Esophagus (tissue), 2 donors: ENCODE data around the gene APELA. TPM values are rescaled to one million over a fixed set of nuclear protein-coding genes. Genes with fewer than 3 reads are reported as not detected.

Experiments
- H3K27ac ChIP-seq, 2 donors: one replicate each; pipeline ENCODE4 v1.5.1; 2013; ENCODE audit warnings: low read depth in 2 of 2, mild to moderate bottlenecking in 2 of 2, inconsistent platforms in 1 of 2, low read length in 1 of 2, moderate library complexity in 1 of 2
- H3K27me3 ChIP-seq, 2 donors: one replicate each; pipeline ENCODE4 v1.6.1; 2013; ENCODE audit warnings: low read length in 2 of 2, control low read depth in 1 of 2, mild to moderate bottlenecking in 1 of 2; ENCODE audit not compliant: insufficient read depth in 2 of 2, control insufficient read depth in 1 of 2
- H3K36me3 ChIP-seq, 2 donors: one replicate each; pipeline ENCODE4 v1.6.1; 2013; ENCODE audit warnings: low read length in 1 of 2; ENCODE audit not compliant: control insufficient read depth in 2 of 2, insufficient read depth in 2 of 2
- H3K4me1 ChIP-seq, 2 donors: one replicate each; pipeline ENCODE4 v1.6.1; 2013; ENCODE audit warnings: low read length in 1 of 2; ENCODE audit not compliant: control insufficient read depth in 2 of 2, insufficient read depth in 2 of 2
- H3K4me3 ChIP-seq, 2 donors: one replicate each; pipeline ENCODE4 v1.5.1; 2013; ENCODE audit warnings: low read length in 2 of 2, mild to moderate bottlenecking in 2 of 2, low read depth in 1 of 2, moderate library complexity in 1 of 2
- H3K9me3 ChIP-seq, 2 donors: one replicate each; pipeline ENCODE4 v1.6.1; 2013; ENCODE audit warnings: mild to moderate bottlenecking in 2 of 2, low read depth in 1 of 2, low read length in 1 of 2, moderate library complexity in 1 of 2; ENCODE audit not compliant: control insufficient read depth in 2 of 2, insufficient read depth in 1 of 2
- WGBS, 2 donors: extraction: QIAGEN DNeasy Blood & Tissue Kit; methylation state at CpG; one replicate each; pipeline ENCODE4 v1.1.7; 2013; 5-methylcytosine and 5-hydroxymethylcytosine counted together
- polyA plus RNA-seq, 2 donors: library from polyadenylated mRNA; stranded (reverse); fragments of 200-250 nt; gene quantifications; one replicate each; pipeline ENCODE4 v1.2.3, GENCODE V29; 2013
- donor health status: healthy with polysubstance abuse.
- donor health status: Bipolar disorder and iron deficiency.

APELA gene
- polyA plus RNA-seq, 2 donors: 0.05 TPM; not detected in 1

DNA sequence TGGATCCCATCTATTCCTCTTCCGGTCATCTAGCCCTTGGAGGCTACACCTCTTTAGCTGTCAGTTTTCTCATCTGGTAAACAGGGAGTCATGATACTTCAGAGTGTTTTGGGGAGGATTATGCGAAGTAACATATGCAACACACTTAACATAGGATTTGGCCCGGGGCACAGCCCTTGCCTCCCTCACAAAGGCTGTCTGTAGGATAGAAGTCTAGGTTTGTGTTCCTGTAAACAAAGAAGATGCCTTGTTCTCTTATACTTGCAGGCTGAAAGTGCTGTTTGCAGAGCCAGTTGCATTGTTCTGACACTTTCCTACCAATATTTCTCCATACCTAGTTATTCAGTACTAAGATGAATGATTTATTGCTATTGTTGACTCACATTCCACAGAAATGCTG lies 2.2 kb upstream of the APELA start:
- Histone ChIP-seq H3K36me3 (no peaks in the 10 kb centered on the region), H3K4me1 (no peaks in the 10 kb centered on the region), H3K9me3 (no peaks in the 10 kb centered on the region), H3K27me3 (no peaks in the 10 kb centered on the region), H3K4me3 (no peak overlapping the region), H3K27ac (no peak overlapping the region)
- WGBS, 2 donors: 77 to 78% methylated on average over 3 of the region's 3 CpGs

DNA sequence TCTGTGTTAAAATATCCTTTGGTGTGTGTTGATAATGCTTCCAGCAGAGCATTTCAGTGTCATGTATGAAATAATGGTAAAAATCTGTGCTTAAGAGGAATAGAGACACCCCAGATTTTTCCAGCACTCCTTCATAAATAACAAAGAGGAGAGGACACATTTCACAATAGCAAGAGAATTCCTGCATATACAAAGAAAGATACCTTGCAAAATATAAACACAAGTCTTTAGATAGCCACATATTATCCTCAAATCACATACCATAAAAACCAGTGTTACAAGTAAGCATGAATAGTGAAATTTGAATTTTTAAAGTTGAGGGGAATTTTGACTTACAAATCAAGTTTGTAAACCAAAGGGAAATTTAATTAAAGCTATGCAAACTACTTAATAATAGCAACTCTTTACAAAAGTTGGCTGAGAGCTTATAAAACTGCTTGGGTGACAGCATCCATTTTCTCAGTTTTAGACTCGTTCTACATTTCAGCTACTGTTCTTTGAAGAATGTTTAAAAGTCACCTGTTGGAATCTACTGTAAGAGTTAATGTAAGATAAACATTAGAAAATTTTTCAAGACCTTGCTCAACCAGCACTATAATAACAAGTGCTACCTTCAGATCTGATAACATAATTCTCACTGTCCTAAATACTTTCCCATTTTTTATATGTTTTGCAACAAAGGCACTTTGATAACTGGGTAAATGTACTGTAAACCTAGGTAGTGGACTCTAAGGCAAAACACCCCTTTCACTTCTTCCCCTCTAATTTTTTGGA lies 3.7 kb downstream of the APELA start:
- 23 to 38% methylated on average over 1 of the region's 1 CpG for WGBS, 2 donors
- H3K4me3 ChIP-seq: no peak overlapping the region
- no peaks in the 10 kb centered on the region for H3K36me3 ChIP-seq
- no peaks in the 10 kb centered on the region for H3K4me1 ChIP-seq
- H3K27ac ChIP-seq: no peak overlapping the region
- no peaks in the 10 kb centered on the region for H3K27me3 ChIP-seq
- H3K9me3 ChIP-seq: no peaks in the 10 kb centered on the region

DNA sequence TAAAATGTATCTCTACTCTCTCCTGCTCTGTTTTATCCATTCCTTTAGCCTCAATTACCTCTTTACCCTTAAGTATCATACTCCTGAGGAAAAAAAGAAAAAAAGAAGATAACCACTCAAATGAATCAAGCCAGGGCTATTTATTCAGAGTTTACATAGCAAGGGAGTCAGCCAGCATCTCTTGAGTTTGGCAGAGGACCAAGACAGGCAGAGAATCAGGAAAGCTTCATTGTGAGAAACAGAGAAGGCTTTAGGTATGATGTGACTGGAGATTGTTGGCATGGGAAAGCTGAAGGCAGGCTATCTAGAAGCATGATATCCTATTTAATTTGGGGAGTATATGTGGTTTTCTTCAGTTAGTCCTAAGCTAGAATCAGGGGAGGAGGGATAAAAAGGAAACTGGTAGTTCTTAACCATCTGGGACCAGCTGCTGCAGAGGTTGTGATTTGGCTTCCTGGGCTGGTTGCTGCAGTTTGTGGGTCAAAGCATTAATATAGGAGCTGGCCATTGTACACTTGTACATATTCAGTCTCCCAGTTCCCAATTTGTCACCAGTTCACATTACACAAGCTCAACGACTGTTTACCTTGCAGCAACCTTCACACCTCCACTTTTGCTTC lies 11.2 kb downstream of the APELA start:
- Histone ChIP-seq H3K4me3 (no peak overlapping the region), H3K27me3 (no peaks in the 10 kb centered on the region), H3K36me3 (no peaks in the 10 kb centered on the region), H3K4me1 (no peaks in the 10 kb centered on the region), H3K27ac (no peak overlapping the region), H3K9me3 (no peaks in the 10 kb centered on the region)
- WGBS, 2 donors: 40 to 58% methylated on average over 1 of the region's 1 CpG

DNA sequence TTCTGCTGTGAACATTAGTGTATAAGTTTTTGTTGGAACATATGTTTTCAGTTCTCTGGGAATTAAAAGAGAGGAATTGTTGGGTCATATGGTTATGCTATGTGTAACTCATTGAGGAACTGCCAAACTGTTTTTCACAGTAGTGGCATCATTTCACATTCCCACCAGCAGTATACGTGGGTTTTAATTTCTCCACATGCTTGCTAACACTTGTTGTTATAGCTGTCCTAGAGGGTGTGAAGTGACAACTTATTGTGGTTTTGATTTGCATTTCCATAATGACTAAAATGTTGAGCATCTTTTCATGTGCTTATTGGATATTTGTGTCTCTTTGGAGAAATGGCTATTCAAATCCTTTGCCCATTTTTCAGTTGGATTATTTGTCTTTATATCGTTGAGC lies 13.7 kb downstream of the APELA start:
- H3K4me1 ChIP-seq: no peaks in the 10 kb centered on the region
- H3K36me3 ChIP-seq: no peaks in the 10 kb centered on the region
- no peaks in the 10 kb centered on the region for H3K9me3 ChIP-seq
- WGBS, 2 donors: 73% methylated on average over 2 of the region's 2 CpGs
- H3K4me3 ChIP-seq: no peak overlapping the region
- no peak overlapping the region for H3K27ac ChIP-seq
- no peaks in the 10 kb centered on the region for H3K27me3 ChIP-seq

DNA sequence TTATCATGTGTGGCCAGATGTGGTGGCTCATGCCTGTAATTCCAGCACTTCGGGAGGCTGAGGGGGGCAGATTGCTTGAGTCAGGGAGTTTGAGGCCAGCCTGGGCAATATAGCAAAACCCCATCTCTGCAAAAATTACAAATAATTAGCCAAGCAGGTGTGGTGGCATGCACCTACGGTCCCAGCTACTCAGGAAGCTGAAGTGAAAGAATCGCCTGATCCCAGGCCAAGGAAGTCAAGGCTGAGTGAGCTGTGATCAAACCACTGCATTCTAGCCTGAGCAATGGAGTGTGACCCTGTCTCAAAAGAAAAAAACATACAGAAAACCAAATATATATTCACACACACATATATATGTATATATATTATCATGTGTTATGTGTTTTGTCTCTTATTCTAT lies 15.0 kb downstream of the APELA start:
- no peaks in the 10 kb centered on the region for H3K27me3 ChIP-seq
- H3K27ac ChIP-seq: no peak overlapping the region
- 57 to 67% methylated on average over 3 of the region's 3 CpGs for WGBS, 2 donors
- H3K36me3 ChIP-seq: no peaks in the 10 kb centered on the region
- no peak overlapping the region for H3K4me3 ChIP-seq
- H3K9me3 ChIP-seq: no peaks in the 10 kb centered on the region
- H3K4me1 ChIP-seq: no peaks in the 10 kb centered on the region

DNA sequence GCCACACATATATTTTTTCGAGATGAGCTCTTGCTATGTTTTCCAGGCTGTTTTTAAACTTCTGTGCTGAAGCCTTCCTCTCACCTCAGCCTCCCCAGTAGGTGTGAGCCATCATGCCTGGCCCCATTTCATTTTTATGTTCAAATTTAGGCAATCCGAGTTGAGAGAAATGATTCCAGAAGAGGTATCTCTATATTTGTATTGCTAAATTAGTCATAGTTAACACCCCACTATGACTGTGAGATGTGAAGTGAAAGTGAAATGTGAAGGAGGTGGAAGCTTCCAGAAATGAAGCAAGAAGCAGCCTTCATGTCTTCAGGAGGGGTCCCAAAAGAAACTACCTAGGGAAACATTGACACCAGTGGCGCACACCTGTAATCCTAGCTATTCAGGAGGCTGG lies 17.7 kb downstream of the APELA start:
- Histone ChIP-seq H3K36me3 (no peaks in the 10 kb centered on the region), H3K4me3 (no peak overlapping the region), H3K27me3 (peaks cover 0 to 2% of the 10 kb centered on the region in 2 donors), H3K9me3 (no peaks in the 10 kb centered on the region), H3K4me1 (no peaks in the 10 kb centered on the region), H3K27ac (no peak overlapping the region)
- WGBS, 2 donors: 77 to 80% methylated on average over 3 of the region's 3 CpGs

DNA sequence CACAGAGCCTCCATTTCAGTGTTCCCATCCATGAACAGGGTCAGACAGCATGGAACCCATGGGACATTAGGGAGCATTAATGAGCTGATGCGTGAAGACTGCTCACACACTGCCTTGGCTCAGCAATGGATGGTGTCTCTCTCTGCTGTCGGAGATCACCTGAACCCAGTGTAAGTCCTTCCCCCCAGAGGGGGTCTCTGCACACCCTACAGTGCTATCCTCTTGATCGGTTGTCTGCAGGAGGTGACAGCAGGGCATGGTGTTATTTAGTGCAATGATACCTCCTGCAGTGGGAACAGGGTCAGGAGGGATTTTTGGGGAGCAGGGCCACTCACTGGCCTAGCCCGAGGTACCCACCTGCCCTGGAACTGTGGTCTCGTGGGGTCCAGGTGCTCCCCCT lies 25.6 kb downstream of the APELA start:
- H3K36me3 ChIP-seq: no peaks in the 10 kb centered on the region
- H3K27me3 ChIP-seq: no peaks in the 10 kb centered on the region
- no peaks in the 10 kb centered on the region for H3K4me1 ChIP-seq
- no peak overlapping the region for H3K27ac ChIP-seq
- no peak overlapping the region for H3K4me3 ChIP-seq
- WGBS, 2 donors: 84 to 86% methylated on average over 5 of the region's 5 CpGs
- peaks cover 0 to 4% of the 10 kb centered on the region in 2 donors for H3K9me3 ChIP-seq

DNA sequence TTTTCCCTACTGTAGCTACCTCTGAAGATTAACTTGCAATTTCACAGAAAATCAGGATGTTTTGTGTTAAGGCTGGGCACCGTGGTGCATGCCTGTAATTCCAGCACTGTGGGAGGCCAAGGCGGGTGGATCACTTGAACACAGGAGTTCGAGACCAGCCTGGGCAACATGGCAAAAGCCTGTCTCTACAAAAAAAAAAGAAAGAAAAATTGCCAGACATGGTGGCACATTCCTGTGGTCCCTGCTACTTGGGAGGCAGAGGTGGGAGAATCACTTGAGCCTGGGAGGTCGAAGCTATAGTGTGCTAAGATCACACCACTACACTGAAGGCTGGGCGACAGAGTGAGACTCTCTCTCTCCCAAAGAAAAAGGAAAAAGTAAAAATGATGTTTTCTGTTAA lies 27.4 kb downstream of the APELA start:
- WGBS, 2 donors: 77 to 82% methylated on average over 5 of the region's 5 CpGs
- Histone ChIP-seq H3K36me3 (no peaks in the 10 kb centered on the region), H3K9me3 (peaks cover 0 to 4% of the 10 kb centered on the region in 2 donors), H3K4me3 (no peak overlapping the region), H3K27ac (no peak overlapping the region), H3K4me1 (no peaks in the 10 kb centered on the region), H3K27me3 (no peaks in the 10 kb centered on the region)

DNA sequence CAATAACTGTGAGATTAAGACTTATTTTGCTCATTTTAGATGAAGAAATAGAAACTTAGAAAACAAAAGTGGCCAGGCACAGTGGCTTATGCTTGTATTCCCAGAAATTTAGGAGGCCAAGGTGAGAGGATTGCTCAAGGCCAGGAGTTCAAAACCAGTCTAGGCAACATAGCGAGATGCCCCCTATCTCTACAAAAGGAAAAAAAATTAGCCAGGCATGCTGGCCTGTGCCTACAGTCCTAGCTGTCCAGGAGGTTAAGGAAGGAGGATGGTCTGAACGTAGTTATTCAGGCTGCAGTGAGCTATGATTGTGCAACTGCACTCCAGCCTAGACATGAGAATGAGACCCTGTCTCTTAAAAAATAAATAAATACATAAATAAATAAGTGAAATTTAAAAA lies 28.0 kb downstream of the APELA start:
- WGBS, 2 donors: 78 to 89% methylated on average over 2 of the region's 2 CpGs
- Histone ChIP-seq H3K36me3 (no peaks in the 10 kb centered on the region), H3K27me3 (no peaks in the 10 kb centered on the region), H3K27ac (no peak overlapping the region), H3K4me1 (no peaks in the 10 kb centered on the region), H3K9me3 (peaks cover 0 to 4% of the 10 kb centered on the region in 2 donors), H3K4me3 (no peak overlapping the region)

DNA sequence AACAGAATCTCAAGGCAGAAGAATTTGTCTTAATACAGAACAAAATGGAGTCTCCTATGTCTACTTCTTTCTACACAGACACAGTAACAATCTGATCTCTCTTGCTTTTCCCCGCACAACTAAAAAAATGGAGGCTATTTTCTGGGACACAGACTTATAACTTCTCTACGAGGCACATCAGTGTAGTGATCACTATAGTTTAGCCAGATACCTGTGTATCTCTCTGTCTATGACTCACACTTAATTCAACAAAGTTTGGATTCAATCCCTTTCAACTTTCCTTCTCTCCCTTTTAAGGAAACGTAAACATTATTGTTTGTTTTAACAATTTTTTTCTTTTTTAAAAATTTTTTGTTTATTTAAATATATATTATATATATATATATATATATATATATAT lies 29.4 kb downstream of the APELA start:
- no peaks in the 10 kb centered on the region for H3K27me3 ChIP-seq
- 24 to 62% methylated on average over 3 of the region's 3 CpGs for WGBS, 2 donors
- H3K4me3 ChIP-seq: no peak overlapping the region
- no peak overlapping the region for H3K27ac ChIP-seq
- no peaks in the 10 kb centered on the region for H3K36me3 ChIP-seq
- no peaks in the 10 kb centered on the region for H3K4me1 ChIP-seq
- peaks cover 0 to 4% of the 10 kb centered on the region in 2 donors for H3K9me3 ChIP-seq
